ENCODE data around the gene SLC52A3.
A peak's percentile ranks its signal among the peaks of the same experiment; 100 is the strongest.
"Not testable (repeated sequence)": the region's sequence is repeated elsewhere in the genome, so short reads cannot be mapped to it uniquely, and the experiment has no call there.

The SLC52A3 gene

DNA sequence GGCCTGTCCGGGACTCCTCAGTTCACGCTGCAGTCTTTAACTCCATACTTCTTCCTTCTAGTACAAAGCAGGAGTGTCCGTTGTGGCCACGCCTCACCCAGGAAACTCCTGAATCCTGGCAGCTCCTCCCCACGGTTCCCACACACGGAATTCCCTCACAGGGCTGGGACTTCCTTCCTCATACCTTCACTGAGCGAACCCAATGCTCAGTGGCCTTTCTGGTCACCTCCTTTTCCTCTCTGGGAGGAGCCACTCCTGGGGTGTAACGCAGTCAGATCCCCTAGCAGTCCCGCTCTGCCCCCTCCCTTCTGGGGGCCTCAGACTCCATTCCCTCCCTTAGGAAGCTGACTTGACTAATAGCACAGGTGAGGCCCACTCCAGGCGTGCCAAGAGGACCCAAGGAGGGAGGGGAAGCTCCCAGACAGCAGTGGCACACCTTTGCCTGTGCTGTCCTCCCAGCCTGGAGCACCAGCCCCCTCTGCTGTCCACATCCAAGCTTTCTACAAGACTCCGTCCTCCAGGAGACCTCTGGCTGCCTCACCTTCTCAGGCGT lies at the start of gene SLC52A3:
TSS of gene SLC52A3 (minus strand) at position 75 of the 553 bp plus-strand sequence. CDS start 2,726 bp downstream, outside the sequence.
- DNase-seq, result peak; percentile 45

DNA sequence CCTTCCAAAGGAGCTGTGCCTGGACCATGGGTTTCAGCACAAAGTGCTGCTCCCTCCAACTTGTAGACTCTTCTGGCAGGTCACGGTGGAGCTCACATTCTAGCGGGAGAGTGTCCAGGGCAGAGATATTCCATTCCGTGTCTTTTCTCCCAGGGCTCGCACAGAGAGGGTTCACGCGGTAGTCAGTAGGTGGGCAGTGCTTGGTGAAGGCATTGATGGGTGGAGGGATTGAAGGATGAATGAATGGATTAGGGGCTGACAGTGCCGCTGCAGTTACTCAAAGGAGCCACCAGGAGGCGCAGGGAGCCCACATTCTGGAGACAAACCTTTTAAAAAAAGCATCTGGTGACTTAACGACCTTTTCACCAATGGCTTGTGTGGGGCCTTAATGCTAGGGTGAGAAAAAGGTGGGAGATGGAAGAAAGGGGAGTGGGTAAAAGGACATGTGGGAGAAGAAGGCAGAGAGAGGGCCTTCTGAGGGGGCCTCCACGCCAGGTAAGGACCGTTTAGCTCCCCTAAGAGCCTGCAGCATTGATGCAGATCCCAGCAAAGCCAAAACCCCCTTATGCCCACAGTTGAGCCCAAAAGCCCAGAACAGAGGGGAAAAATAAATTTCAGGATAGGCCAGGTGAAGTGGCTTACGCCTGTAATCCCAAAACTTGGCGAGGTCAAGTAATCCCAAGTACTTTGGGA lies 47.8 kb upstream of the SLC52A3 start:
- DNase-seq, result peak; percentile 87

DNA sequence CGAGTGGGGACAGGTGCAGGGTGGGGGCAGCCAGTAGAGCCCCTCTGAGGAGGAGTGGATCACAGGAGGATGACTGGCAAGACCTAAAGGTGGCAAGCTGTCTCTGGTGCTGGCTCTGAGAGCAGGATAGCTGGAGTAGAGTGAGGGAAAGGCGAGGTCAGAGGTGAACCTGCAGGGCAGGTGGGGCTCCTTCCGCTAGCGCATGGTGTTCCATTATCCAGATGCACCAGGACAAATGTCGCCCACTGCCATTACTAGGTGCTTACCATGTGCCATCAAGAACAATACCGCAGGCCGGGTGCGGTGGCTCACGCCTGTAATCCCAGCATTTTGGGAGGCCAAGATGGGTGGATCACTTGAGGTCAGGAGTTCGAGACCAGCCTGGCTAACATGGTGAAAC lies 46.9 kb upstream of the SLC52A3 start:
- no peak for DNase-seq

DNA sequence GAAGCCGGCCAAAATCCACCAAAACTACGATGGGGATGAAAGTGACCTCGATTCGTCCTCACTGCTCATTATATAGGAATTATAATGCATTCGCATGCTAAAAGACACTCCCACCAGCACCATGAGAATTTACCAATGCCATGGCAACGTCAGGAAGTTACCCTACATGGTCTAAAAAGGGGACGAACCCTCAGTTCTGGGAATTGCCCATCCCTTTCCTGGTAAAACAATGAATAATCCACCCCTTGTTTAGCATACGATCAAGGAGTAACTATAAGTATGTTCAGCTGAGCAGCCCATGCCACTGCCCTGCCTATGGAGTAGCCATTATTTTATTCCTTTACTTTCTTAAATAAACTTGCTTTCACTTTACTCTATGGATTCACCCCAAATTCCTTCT lies 45.1 kb upstream of the SLC52A3 start:
- DNase-seq, result no peak

DNA sequence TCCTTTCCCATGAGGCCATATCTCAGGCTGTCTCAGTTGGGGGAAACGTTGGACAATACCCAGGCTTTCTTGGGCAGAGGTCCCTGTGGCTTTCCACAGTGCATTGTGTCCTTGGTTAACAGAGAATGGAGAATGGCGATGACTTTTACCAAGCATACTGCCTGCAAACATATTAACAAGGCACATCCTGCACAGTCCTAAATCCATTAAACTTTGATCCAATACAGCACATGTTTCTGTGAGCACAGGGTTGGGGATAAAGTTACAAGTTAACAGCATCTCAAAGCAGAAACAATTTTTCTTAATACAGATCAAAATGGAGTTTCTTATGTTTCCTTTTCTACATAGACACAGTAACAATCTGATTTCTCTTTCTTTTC lies 44.1 kb upstream of the SLC52A3 start:
- DNase-seq, result not testable (repeated sequence)

DNA sequence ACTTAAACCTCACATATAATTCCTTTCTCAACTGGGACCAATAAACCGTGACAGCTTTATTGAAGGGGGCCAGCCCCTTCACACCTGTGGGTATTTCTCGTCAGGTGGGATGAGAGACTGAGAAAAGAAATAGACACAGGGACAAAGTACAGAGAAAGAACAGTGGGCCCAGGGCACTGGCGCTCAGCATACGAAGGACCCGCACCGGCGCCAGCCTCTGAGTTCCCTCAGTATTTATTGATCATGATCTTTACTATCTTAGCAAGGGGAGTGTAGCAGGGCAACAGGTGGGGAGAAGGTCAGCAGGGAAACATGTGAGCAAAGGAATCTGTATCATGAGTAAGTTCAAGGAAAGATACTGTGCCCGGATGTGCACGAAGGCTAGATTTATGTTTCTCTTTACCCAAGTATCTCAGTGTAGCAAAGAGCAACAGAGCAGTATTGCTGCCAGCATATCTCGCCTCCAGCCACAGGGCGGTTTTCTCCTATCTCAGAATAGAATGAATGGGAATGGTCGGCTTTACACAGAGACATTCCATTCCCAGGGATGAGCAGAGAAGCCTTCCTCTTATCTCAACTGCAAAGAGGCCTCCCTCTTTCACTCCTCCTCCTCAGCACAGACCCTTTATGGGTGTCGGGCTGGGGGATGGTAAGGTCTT lies 43.6 kb upstream of the SLC52A3 start:
- peak; percentile 41 for DNase-seq

DNA sequence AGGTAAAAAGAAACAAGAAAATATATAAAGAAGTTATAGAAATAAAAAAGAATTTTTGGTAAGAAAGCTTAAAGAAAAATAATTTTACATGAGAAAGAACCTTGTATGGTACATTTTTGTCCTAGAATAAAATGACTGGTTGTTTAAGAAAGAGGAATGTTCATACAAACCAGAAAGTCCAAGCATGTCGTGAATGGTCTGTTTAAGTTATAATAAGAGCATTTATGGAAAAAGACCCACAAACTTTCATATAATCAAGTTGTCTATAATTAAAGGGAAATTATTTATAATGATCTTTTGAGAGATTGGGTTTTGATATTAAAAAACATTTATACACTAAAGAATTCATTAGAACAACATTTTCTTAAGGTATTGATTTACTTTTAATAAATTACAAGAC lies 37.4 kb upstream of the SLC52A3 start:
- DNase-seq, result peak; percentile 77

DNA sequence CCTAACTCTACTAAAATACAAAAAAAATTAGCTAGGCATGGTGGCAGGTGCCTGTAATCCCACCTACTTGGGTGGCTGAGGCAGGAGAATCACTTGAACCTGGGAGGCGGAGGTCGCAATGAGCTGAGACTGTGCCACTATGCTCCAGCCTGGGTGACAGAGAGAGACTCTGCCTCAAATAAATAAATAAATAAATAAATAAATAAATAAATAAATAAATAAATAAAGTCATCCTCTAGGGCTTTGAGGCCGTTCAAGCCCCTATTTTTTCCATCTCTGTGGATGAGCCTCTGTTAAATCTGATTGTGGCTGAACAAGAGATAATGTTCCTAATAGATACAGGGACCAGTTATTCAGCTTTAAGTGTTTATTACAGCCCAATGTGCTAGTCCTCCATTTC lies 33.4 kb upstream of the SLC52A3 start:
- no peak for DNase-seq

DNA sequence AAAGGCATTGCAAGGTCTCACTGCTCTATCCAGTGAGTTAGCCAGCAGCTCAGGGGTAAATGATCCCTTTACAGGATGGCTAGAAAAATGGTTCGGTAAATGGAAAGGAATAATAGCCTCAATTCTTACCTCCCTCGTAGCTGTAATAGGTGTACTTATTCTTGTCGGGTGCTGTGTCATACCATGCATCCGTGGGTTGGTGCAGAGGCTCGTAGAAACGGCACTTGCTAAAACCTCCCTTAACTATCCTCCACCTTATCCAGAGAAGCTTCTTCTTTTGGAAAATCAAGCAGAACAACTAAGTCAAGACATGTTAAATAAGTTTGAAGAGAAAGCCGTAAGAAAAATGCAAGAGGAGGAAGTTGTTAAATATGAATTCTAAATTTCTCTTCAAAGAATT lies 31.7 kb upstream of the SLC52A3 start:
- not testable (repeated sequence) for DNase-seq

DNA sequence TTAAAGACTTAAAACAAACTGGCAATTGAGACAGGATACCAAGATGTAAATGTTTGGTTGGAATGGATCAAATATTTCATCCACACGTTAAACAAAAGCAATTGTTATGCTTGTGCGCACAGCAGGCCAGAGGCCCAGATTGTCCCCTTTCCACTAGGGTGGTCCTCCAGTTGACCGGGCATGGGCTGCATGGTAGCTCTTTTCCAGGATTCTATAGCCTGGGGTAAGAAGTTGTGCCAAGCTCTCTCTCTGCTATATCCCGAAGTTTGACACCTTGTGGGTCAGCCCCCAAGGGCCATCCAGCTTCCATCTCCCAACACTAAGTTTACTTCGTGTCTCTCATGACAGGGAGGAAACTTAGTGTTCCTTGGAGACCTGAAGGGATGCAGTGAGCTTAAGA lies 30.4 kb upstream of the SLC52A3 start:
- not testable (repeated sequence) for DNase-seq

DNA sequence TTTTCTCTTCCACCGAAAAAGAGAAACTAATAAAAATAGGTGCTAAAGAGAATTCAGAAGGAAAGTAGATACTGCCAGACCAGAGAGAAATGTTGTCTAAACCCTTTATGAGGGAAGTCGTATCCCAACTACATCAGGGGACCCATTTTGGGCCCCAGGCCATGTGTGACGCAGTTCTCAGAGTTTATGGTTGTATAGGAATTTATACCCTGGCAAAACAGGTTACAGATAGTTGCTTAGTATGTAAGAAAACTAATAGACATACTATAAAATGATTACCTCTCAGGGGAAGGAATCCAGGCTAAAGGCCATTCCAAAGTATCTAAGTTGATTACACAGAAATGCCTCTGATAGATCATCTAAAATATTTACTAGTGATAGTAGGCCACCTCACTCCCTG lies 28.6 kb upstream of the SLC52A3 start:
- no peak for DNase-seq

DNA sequence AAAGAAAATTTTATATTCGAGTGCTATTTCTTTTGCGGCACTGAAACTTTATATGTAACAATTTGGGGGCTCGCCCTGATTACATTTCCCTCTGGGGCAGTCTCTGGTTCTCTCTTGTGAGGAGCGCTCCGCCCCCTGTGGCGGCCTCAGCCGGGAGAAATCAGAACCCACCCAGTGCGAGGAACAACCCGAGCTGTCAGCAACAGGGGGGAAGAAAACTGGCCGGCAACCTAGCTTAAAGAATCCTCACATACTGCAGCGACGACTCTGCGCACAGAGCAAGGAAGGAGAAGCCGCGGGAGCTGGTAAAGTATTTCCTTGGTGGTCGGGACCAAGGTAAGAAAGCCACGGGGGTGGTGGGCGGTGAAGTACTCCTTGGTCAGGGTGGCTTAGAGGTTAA lies 23.9 kb upstream of the SLC52A3 start:
- no peak for DNase-seq

DNA sequence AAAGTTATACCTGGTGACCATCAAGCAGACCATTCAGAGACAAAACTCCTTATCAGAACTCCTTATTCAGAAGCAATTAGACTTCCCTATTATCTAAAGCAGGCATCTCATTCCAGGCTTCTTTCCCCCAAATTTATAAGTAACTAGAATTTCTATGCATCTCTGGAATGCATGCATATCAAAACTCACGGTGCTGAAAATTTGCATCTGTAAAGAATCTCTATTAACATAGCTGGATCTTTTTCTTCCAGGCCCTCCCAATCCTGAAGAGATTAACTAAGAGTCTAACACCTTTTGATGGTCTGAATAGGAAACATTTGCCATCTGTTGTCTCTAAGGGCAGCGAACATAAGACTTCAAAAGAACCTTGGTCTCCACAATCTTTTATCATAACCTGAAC lies 22.8 kb upstream of the SLC52A3 start:
- DNase-seq, result no peak

DNA sequence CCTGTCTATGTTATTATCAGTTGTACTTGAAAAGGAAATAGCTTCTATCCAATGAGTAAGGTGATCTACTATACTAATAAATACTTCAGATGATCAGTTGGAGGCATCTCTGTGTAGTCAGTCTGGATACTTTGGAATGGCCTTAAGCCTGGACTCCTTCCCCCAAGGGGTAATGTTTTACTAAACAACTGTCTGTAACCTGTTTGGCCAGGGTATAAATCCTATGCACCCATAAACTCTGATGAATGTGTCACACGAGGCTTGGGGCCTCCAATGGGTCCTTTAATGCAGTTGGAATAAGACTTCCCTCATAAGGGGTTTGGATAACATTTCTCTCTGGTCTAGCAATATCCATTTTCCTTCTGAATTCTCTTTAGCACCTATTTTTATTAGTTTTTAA lies 19.5 kb upstream of the SLC52A3 start:
- no peak for DNase-seq

DNA sequence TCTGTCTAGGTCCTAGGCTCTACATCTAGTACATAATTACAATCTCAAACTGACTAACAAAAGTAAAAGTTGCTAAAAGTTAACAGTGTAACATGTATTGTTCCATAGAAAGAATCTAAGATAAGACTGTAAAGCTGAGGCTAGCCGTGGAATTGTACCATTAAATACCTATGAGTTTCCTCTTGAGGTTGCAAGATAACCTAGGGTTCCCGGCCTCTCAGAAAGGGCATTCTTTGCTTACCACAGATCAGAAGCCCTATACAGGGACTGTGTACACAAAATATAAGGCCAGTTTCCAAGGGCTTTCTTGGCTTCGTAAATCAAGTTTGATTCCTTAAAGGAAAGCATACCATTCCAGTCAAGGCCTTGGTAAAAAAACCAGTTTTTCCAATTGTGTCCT lies 11.5 kb upstream of the SLC52A3 start:
- DNase-seq, result no peak

DNA sequence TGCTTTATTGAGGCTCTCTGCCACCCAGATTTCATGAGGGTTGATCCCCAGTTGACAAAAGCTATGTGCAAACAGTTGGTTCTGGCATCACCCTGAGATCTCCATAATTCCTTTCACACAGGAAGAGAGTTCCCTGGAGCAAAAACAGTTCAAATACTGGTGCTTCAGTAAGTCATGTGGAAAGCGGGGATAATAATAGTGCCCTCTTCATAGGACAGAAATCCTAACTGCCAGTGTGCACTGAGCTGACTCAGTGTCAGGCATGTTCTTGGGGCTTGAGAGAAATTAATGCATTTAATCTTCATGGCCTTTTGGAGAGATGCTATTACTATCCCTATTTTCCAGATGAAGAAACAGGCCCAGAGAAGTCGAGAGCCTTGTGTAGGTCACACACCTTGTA lies 7.9 kb upstream of the SLC52A3 start:
- DNase-seq, result no peak

DNA sequence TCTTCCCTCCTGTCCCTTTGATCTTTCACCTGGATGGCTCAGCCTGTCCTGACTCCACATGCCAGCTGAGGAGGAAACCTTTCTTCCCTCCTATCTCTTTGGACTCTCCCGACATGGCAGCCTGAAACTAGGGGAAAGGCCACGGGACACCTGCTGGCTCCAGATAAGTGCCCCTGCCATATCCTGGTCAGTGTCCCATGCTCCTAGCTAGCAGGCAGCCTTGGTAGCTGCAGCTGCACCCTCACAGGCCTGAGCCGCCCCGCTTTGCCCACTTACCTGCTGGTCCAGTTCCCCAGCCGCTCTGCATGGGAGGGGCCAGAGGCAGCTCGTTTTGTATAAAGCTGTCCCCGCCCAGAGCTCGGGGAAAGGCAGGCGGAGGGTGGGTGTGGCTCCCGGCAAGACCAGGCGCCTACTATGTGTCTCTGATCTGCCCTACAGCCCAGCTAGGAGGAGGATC lies 7.4 kb upstream of the SLC52A3 start:
- DNase-seq, result no peak

DNA sequence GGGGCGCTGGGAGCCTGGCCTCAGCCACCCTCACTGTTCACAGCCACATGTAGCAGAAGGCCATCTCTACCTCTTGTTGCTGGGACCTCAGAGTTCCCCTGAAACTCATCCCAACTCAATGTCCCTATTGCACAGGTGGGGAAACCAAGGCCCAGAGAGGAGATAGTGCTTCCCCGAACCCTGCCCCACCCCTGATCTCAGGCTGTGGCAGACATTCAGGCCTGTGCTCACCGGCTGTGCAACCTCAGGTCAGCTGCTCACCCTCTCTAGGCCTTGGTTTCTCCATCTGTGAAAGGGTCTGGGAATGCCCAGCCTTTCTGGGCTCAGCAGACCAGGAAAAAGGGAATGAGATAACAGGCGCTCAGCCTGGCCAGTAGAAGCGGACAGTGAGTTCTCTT lies 6.4 kb upstream of the SLC52A3 start:
- DNase-seq, result no peak

DNA sequence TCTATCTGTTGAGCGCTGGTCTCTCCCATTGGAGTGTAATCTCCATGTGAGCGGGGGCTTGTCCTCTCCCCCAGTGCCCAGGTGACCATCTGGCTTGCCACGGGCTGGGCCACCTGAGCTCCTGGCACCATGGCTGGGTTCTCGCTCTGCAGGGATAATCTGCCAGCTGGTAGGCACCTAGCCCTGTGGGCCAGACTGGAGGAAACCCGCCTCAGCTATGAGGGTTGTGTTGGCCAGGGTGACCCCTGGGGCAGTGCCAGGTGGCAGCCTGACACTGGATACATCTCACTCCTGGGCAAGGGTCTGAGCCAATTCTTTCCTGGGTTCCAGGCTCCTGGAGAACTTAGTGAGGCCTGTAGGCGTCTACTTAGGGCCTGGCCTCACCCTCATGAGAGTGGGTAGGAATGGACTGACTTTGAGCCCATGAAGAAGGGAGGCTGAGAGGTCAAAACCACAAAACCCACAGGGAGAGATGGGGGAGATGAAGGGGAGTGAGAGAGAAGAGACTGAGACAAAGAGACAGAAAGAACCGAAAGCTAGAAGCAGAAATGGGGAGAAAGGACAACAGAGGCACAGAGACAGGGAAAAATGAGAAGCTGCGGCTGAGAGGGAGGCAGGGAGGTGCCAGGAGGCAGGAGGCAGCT lies 5.8 kb upstream of the SLC52A3 start:
- DNase-seq, result peak; percentile 94

DNA sequence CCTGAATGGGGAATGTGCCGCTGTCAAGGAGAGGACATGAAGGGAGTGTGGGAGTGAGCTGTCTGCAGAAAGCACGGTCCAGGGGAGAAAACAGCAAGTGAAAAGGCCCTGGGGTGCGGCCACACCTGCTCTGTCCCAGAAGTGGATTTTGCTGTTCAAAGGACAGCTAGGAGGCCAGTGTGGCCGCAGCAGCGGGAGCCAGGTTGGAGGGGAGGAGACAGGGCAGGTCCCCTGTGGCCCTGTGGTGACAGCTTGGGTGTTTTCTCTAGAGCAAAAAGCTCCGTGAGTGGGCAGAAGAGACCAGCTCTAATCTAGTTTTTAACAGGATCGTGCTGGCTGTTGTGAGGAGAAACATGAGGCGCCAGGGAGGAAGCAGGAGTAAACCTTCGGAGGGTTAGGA lies 4.5 kb upstream of the SLC52A3 start:
- DNase-seq, result no peak

DNA sequence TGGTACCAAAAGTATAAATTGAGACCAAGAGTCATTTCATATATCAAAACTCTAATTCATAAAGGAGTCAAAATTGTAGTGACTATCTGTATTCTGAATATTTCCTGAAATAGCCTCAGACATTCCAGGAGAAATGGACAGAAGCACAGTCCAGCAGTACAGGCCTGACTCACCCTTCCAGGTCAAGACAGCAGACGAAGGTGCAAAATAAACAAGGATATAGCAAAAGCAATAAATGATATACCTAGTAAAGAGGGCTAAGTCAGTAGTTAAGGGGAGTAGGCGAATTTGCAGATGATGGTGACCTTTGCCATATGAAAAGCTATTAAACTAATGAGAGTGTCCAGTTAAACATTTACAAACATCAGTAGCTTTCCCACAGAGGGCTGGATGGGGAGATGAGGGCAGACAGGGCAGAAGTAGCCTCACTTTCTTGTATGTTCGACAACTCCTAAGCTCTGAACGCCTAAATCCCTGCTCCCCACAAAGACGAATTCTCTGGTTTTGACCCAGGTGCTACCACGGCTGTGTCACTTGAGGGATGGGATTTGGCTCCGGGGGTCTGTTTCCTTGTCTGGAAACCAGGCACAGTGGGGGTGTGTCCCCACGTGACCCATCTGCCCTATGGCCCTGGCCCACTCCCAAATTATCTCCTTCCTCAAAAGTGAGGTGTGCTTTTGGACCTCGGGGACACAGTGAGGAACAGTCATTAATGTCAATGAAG lies 3.6 kb upstream of the SLC52A3 start:
- no peak for DNase-seq

DNA sequence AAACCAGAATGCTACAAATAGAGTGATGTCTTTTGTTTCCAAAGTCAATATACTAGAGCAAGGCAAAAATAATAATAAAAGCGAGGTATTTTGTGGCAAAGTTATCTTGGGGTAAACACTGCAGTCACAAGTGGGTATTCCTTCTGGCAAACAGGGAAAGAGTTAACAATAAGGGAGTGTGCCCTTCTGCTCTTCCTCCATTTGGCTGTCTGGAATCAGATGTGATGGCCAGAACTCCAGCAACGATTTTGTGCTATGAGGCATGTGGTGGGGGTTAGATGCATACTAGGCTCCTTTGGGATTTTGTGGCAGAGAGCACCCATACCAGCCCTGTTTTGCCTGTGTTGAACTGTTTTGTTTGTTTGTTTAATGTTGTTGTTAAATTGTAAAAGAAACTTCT lies 2.4 kb upstream of the SLC52A3 start:
- no peak for DNase-seq

DNA sequence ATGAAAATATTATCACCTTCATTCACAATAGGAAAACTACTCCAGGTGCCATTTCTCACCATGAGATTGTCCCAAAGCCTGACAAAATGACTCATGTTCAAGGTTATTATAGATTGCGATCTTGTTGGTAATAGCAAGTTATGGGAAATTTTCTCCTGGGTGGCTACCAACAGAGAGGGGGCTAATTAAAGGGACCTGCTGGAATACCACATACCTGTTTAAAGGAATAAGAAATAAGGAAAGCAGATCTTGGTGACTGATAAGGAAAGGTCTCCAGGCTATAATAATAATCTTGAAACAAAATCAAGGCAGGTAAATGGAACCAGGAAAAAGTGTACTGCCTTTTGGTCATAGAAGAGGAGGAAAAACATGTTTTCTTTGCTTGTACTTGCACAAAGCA lies 1.4 kb downstream of the SLC52A3 start:
- no peak for DNase-seq

Measured in OCI-M1 (cell line).